Measurements from ENCODE around the gene FRMD7. TPM values are rescaled to one million over a fixed set of nuclear protein-coding genes. Genes with fewer than 3 reads are reported as not detected.

Gene FRMD7
- total and polyA plus RNA-seq, 9 donors: 0.02 to 0.37 (median 0.32) TPM; not detected in 5

DNA sequence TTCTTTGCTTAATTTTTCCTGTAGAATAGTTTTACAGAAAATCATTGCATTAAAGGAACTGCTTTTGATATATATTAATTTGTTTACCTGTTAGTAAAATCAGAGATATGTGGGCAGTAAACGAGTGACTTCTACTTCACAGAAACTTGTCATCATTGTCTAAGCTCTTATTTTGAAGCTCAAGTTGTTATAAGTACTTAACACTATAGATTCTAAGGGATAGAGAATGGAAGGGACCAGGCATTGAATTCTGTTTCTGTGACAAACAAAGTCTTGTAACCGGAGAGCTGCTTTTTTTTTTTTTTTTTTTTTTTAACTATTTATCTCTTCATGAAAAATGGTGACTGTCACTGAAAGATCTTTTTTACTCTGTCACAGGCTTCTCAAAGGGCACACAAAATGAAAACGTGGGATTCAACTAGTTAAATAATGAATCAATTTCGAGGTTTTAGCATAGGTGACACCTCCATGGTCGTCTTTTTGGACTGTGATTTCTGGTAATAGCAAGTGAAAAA lies 90.3 kb downstream of the FRMD7 start:
- intact Hi-C loops (cut with DNase I): no loop called here
- Histone ChIP-seq H3K27me3 (no peaks in the 10 kb centered on the region), H3K4me3 (no peak overlapping the region), H3K4me1 (ENCODE audit: insufficient read depth) (no peaks in the 10 kb centered on the region), H3K27ac (no peak overlapping the region), H3K36me3 (no peaks in the 10 kb centered on the region), H3K9me3 (no peaks in the 10 kb centered on the region)
- WGBS, 3 donors: 44 to 55% (median 44%) methylated on average over 5 of the region's 5 CpGs
- TF ChIP-seq CTCF (IDR thresholded peaks at IDR 0.05): no peak
- TF ChIP-seq POLR2A (IDR thresholded peaks at IDR 0.05): no peak
- TF ChIP-seq EP300 (IDR thresholded peaks at IDR 0.05): no peak
- no peak for DNase-seq

DNA sequence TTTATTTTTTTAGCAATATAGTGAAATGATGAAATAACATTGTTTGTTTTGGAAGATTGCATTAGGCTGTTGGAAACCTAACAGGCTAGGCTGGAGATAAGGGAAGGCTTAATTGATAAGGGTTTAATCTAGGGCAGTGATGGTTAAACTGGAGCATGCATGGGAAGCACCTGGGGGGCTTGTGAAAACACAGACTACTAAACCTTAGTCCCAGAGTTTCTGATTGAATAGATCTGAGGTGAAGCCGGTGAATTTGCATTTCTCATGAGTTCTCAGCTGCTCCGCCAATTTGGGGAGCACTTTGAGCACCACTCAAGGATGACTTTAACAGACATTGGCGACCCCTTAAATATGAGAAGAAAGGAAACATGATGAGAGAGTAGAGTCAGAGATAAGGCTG lies 93.2 kb downstream of the FRMD7 start:
- Histone ChIP-seq H3K4me1 (ENCODE audit: insufficient read depth) (no peaks in the 10 kb centered on the region), H3K36me3 (no peaks in the 10 kb centered on the region), H3K27me3 (peaks cover under 1% of the 10 kb centered on the region), H3K9me3 (no peaks in the 10 kb centered on the region), H3K4me3 (no peak overlapping the region), H3K27ac (no peak overlapping the region)
- TF ChIP-seq EP300 (IDR thresholded peaks at IDR 0.05): no peak
- no peak for TF ChIP-seq POLR2A (IDR thresholded peaks at IDR 0.05)
- no peak for TF ChIP-seq CTCF (IDR thresholded peaks at IDR 0.05)
- intact Hi-C loops (cut with DNase I): no loop called here
- 77 to 80% (median 79%) methylated on average over 3 of the region's 3 CpGs for WGBS, 3 donors
- no peak for DNase-seq

DNA sequence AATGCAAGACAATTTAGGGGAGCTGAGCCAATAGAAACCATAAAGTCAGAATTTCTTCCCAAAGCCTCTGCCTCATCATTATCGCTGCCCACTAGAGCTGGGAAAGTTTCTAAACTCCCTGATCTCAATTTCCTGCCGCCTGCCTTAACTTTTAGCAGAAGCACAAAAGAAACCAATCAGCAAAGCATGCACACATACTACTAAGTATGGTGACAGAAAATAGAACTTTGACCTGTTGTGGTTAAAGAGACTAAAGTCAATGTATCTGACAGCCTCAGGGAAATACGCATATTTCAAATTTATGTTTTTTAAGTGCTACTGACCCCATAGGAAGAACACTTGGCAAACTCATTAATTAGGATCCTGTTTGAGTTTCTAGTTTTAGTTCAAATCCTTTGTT lies 94.7 kb downstream of the FRMD7 start:
- no peaks in the 10 kb centered on the region for H3K36me3 ChIP-seq
- H3K9me3 ChIP-seq: no peaks in the 10 kb centered on the region
- intact Hi-C loops (cut with DNase I): no loop called here
- no peaks in the 10 kb centered on the region for H3K4me1 ChIP-seq (ENCODE audit: insufficient read depth)
- DNase-seq: no peak
- no peak overlapping the region for H3K27ac ChIP-seq
- TF ChIP-seq CTCF (IDR thresholded peaks at IDR 0.05) (no peak), POLR2A (IDR thresholded peaks at IDR 0.05) (no peak), EP300 (IDR thresholded peaks at IDR 0.05) (no peak)
- no peak overlapping the region for H3K4me3 ChIP-seq
- peaks cover 3% of the 10 kb centered on the region for H3K27me3 ChIP-seq
- 71 to 78% (median 77%) methylated on average over 3 of the region's 3 CpGs for WGBS, 3 donors

DNA sequence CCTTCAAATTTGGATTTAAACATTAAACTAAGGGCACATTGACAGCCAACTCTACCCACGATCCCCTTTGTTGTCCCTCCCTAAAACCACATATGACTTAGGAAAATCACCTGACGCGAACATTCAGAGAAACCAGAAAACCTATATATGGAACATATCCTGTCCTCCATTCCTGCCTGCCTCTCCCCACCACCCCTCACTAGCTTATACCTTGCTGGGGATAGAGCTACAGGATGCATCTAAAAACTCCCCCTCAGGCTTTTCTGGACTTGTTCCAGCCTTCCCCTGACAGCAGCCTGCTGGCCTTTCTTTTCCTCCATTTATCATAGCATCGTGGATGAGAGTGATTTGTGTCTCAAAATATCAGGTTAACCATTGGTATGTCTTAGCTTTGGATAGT lies 96.0 kb downstream of the FRMD7 start:
- WGBS, 3 donors: 49 to 60% (median 55%) methylated on average over 4 of the region's 4 CpGs
- no peak overlapping the region for H3K4me3 ChIP-seq
- no peak for TF ChIP-seq EP300 (IDR thresholded peaks at IDR 0.05)
- TF ChIP-seq CTCF (IDR thresholded peaks at IDR 0.05): no peak
- no peak for TF ChIP-seq POLR2A (IDR thresholded peaks at IDR 0.05)
- DNase-seq: no peak
- no peaks in the 10 kb centered on the region for H3K9me3 ChIP-seq
- no peak overlapping the region for H3K27ac ChIP-seq
- H3K27me3 ChIP-seq: peaks cover 3% of the 10 kb centered on the region
- H3K36me3 ChIP-seq: no peaks in the 10 kb centered on the region
- H3K4me1 ChIP-seq (ENCODE audit: insufficient read depth): no peaks in the 10 kb centered on the region
- intact Hi-C loops (cut with DNase I): no loop called here

All from ovary (tissue), 9 donors.